ENCODE measurements around the gene GRIN2B.

- TF ChIP-seq EZH2 (optimal IDR thresholded peaks at IDR 0.05; ENCODE audit: low read depth, low read length) (no peak), CTCF (IDR thresholded peaks at IDR 0.05; ENCODE audit: low read length) (no peak)
These were observed 46.2 kb downstream of the GRIN2B start for GRCh38 chr12:13935169-13935568.
